CD4-positive, alpha-beta T cell treated with Interleukin-4 for 4 hours (primary cell): ENCODE measurements around the gene ZFX.
"Not testable (repeated sequence)": the region's sequence is repeated elsewhere in the genome, so short reads cannot be mapped to it uniquely, and the experiment has no call there.

Source experiments
- DNase-seq: peaks from one replicate; pipeline ENCODE4 v3.0.0-alpha.2; 2020

ZFX gene

DNA sequence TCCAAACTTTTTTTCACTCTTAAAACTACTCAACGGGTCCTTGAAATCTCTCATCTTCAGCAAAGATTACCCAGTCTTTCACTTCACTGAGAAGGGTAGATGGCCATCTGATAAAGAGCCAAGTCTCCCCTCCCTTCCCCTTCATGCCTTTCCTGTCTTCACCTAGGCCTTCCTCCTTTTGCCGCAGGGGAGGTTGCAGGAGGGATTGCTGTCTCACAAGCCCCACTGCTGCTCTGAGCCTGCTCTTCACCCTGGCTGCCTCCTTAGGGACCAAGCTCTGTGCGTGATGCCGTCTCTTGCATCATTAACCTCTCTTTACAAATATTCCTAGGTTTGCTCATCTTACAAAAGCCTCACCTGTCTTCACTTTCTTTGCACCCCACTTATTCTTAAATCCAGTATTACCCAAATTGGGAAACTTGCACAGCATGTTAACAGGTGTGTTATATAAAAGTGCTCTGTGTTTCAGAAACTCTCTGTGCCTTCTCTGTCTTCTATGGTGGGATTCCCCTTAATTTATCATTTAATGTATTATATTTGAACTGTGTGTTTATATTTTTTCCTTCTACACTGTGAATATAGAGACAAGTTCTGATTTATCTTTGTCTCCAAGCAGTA lies 3.8 kb downstream of the ZFX start:
- DNase-seq: no peak

DNA sequence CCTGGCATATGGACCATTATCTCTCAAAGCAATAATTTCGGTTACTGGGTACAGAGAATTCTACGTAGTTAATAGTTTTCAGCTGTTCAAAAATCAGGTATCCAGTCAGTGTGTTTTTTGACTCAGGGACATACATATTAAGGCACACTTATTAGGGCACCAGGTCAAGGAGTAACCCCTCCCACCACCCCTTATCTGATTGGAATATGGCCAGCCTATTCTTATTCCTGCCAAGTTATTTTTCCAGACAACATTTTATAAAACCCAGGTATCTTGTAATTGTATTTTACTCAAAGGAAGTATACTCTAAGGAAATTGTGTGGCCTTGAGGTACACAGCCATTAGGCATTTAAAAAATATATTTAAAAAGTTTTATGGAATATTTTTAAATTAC lies 4.3 kb downstream of the ZFX start:
- DNase-seq: no peak

DNA sequence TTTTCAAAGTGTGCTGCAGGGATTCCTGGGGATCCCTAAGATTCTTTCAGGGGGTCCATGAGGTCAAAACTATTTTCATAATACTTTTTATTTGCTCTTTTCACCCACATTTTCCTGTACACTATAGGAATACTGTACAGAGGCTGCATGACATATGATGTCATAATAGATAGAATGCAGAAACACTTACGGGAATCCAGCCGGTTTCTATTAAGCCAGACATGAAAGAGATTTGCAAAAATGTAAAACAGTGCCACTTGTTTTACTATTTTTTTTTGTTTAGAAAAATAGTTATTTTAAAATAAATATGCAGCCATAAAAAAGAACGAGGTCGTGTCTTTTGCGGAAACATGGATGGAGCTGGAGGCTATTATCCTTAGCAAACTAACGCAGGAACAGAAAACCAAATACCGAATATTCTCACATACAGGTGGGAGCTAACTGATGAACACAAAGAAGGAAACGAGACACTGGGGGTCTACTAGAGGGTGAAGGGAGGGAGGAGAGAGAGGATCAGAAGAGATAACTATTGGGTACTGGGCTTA lies 5.0 kb downstream of the ZFX start:
- no peak for DNase-seq

DNA sequence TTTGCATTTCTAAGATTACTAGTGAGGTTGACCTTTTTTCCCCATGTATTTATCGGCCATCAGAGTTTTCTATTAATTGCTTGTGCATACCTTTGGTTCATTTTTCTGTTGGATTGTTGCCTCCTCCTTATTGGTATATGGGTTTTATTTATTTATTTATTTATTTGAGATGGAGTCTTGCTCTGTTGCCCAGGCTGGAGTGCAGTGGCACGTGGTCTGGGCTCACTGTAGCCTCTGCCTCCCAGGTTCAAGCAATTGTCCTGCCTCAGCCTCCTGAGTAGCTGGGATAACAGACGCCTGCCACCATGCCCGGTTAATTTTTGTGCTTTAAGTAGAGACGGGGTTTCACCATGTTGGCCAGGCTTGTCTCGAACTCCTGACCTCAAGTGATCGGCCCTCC lies 6.2 kb downstream of the ZFX start:
- not testable (repeated sequence) for DNase-seq

DNA sequence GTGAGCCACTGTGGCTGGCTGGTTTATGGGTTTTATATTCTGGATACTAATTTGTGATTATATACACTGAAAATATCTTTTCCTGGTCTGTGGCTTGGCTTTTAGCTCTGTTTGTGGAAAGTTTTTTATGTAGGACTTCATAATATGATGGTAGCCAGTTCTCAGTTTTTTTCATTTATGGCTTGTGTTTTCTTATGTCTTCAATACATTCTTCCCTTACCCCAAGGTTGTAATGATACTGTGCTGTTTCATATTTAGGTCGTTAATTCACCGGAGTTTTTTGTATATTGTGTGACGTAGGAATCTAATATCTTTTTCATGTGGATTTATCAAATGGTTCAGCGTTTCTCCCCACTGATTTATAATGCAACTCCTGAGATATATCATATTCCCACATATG lies 6.6 kb downstream of the ZFX start:
- DNase-seq: no peak

DNA sequence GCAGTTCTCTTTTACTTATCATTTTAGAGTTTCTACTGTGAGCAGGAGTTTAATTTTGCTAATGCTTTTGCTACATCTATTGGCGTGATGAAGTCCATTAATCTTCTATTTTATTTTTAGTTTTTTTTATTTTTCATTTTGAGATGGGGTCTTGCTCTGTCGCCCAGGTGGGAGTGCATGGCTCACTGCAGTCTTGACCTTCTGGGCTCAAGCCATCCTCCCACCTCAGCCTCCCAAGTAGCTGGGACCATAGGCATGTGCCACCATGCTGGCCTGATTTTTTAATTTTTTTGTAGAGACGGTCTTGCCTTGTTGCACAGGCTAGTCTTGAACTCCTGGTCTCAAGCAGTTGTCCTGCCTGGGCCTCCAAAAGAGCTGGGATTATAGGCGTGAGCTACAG lies 9.4 kb downstream of the ZFX start:
- no peak for DNase-seq

DNA sequence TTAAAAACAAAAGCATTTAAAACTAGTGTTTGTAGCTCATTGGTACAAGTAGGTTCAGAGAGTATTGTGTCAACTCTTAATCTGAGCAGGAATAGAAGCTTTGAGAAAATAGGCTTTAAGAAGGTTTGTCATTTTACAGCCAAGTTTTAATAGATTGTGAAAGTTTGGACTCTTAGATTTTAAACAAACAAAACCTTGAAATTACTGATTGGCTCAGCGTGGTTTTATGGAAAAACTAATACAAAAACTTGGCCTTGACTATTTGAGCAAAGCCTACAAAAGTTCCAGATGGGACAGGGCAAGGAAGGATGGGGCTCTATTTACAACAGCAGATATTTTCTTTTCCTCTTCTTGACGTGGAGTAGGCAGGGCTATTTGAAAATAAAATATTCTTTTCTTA lies 16.5 kb downstream of the ZFX start:
- no peak for DNase-seq

DNA sequence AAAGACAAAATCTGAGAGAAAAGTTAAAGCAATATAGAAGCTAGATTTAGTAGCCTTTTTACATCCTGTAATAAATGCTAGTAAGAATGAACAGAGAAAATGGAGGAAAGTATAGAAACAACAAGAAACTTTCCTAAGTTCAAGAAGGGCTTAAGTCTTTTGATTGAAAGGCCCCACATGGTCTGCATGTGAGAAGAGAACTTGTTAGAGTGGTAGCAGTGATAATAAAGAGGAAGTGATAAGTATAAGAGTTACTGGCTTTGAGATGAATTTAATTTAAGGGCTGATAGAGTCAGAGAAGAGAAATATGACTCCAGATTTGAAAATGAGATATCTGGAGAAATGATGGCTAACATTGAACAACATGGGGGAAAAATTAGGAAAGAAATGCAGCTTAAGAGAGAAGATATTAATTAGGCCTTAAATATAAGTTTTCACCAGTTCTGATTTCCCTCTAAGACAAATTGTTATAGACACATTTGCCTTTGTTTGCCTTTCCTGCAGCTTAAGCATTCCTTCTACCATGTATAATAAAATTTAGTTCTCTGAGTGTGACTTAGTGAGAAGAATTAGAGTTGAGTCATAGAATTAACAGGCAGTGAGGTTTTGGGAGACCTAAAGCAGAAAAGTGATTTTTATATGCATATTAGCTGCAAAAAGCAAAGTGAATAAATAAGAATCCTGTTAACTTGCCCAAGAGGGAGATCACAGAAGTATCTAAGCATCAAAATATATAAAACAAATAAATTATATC lies 18.4 kb downstream of the ZFX start:
- DNase-seq: no peak

DNA sequence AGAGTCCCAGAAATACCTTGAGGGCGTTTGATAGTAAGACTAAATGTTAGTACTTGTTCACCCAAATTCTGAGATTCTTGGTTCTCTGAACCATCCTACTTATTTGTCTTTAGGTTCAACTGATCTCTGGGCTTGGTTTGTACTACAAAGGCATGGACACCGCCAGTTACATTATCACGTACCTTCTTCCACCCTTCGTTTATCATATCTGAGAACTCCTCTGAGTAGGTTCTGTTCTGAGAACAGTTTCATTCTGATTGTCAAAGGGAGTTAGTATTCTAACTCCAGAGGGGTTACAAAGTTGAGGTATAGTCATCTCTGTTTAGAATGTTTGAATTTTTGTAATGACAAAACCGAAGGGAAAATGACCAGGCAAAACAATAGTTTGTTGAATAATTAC lies 19.3 kb downstream of the ZFX start:
- DNase-seq: no peak

DNA sequence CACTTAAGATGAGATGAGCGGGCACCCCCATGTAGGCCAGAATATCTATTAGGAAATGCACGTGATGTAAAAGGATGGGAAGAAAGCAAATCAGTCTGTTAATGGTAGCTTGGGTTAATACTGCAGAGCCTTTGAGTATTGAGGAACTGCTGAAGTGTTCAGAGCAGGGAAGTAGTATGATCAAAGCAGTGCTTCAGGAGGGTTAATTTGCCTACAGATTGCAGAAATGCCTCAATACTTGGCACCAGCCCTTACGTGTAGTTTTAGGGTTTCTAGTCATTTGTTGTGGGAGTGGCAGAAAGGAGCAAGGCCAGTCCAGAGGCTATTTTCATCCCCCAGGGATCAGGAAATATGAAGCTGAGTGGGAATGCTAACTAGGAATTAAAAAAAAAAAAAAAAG lies 19.7 kb downstream of the ZFX start:
- DNase-seq: no peak

DNA sequence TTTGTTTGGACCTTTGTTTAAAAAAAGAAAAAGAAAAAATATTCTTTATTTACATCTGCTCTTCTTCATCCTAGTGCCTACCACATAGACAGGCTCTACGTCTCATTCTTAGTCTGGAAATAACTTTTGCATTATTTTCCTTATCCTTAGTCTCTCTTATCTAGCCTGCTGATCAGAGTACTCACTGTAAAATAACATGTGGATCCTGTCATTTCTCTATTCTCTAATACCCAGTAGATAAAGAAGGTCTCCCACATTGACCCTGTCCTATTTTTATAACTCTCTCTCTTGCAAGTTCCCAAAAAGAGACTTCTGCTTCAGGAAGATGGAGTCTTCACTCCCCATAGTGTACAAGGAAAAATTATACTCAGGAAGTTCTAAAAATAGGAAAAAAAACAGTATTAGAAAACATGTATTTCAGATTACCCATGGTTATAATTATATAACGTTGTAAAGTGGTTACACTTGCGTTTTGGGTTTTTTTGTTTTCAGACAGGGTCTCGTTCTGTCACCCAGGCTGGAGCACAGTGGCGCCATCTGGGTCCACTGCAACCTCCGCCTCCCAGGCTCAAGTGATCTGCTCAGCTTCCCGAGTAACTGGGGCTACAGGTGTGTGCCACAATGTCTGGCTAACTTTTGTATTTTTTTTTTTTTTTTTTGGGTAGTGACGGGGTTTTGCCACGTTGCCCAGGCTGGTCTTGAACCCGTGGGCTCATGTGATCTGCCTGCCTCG lies 23.8 kb downstream of the ZFX start:
- no peak for DNase-seq

DNA sequence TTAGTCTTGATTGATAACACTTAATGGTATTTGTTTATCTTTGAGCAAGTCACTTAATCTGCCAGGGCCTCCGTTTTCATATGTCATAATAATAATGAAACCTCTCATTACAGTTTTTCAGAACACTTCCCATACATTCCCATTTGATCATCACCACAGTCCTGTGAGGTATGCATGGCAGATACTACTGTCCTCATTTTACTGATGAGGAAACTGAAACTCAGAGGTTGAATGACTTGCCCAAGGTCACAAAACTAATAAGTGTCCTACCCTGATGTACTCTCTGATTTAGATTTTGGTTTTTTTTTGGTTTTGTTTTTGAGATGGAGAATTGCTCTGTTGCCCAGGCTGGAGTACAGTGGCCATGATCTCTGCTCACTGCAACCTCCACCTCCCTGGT lies 25.7 kb downstream of the ZFX start:
- DNase-seq: no peak

DNA sequence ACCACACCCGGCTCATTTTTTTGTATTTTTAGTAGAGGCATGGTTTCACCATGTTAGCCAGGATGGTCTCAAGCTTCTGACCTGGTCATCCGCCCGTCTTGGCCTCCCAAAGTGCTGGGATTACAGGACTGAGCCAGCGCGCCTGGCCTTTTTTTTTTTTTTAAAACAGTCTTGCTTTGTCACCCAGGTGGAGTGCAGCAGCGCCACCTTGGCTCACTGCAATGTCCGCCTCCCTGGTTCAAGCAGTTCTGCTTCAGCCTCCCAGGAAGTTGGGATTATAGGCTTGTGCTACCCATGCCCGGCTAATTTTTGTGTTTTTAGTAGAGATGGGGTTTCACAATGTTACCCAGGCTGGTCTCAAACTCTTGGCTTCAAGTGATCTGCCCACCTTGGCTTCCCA lies 28.9 kb downstream of the ZFX start:
- DNase-seq: no peak

DNA sequence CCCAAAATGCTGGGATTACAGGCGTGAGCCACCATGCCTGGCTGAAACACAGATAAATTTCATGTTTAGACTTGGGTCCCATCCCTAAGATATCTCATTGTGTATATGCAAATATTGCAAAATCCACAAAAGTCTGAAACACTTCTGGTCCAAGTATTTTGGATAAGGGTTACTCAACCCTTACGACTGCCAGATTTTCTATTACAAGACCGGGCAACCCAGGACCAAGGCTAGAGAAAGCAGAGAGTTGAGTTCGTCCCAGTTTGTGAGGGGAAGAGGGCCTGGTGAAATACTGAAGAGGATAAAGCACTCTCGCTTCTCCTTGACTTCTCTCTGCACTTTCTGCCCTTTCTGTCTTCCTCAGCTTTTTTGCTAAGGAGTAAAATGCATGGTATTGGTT lies 34.5 kb downstream of the ZFX start:
- no peak for DNase-seq

DNA sequence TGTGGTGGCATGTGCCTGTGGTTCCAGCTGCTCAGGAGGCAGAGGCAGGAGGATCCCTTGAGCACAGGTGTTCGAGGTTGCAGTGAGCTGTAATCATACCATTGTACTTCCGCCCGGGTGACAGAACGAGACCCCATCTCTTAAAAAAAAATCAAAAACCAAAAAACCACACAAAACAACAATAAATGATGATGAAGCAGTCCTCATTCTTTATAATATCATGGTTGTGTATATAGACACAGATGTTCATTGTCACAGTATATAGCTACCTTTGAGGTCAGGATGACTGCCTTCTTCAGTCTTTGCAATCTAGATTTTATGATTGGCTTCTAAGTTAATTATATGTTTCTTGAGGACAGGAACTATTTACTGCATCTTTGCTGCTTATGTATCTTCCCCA lies 37.0 kb downstream of the ZFX start:
- DNase-seq: no peak

DNA sequence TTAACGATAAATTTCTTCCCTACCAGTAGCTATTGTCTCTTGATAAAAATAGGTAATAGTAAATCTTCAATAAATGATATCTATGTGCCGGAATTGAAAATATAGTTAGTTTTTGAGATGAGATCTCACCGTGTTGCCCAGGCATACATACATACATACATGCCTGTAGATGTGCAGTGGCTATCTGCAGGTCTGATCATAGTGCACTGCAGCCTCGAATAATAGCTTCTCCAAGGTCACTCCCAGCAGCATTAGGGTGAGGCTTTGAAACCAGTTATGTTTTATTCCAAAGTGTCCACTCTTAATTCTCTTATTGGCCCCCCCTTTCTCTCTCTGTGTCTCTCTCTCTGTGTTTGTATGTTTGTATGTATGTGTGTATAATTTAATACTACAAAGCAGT lies 37.5 kb downstream of the ZFX start:
- no peak for DNase-seq

DNA sequence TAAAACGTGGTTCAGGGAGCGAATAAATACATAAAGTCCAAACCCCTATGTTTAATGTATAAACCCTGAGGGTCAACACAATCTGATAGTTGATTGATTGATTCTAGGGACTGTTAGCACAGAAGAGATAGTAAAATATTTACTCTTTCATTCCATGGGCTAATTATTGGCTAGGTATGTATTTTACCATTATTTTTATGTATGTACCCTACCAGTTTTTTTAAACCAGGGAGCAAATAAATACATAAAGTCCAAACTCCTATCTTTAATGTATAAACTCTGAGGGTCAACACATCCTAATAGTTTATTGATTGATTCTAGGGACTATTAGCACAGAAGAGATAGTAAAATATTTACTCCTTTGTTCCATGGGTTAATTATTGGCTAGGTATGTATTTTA lies 40.0 kb downstream of the ZFX start:
- DNase-seq: no peak

DNA sequence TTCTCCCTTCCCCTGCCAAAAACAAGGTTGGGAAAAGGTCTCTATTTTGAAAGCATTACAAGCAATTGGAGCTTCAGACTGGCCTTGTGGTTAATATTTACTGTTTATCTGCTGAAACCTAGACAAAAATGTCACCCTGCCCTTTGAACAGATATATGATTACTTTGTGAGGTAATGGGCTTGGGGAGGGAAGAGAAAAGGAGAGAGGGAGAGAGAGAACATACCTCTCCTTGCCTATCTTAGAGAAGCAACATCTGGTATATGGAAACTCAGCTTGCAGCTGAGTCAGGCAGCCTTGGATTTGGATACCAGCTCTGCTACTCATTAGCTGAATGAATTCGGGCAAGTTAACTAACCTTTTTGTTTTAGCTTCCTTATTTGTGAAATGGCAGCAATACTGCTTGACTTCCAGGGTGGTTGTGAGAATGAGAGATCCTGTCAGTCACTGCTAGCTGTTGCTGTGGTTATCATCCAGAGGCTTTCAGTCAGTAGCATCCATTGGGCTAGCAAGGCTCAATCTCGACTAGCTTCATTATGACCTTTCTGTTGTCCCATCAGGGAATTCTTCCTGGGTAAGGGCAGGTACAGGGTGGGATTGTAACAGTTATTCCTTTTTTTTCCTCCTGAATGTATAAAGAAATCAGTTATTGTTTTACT lies 41.1 kb downstream of the ZFX start:
- no peak for DNase-seq

DNA sequence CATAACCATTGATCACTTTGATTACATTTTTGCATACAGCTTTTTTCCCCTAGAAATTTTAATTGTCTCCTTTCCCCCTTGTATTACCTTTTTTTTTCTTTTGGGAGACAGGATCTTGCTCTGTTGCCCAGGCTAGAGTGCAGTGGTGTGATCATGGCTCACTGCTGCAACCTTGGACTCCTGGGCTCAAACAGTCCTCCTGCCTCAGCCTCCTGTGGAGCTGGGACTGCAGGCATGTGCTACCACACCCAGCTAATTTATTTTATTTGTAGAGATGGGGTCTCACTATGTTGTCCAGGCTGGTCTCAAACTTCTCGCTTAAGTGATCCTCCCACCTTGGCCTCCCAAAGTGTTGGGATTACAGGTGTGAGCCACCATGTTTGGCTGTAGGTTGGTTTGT lies 47.0 kb downstream of the ZFX start:
- no peak for DNase-seq

DNA sequence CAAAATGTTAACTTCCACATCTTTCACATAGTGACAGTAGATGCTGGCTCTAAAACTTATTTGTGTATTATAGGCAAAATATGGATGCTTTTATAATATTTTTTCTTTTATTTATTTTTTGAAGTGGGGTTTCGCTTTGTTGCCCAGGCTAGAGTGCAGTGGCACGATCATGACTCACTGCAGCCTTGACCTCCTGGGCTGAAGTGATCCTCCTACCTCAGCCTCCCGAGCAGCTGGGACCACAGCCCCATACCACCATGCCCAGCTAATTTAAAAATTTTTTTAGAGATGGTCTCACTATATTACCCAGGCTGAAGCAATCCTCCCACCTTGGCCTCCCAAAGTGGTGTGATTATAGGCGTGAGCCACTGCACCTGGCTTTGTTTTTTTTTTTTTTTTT lies 48.6 kb downstream of the ZFX start:
- DNase-seq: no peak

DNA sequence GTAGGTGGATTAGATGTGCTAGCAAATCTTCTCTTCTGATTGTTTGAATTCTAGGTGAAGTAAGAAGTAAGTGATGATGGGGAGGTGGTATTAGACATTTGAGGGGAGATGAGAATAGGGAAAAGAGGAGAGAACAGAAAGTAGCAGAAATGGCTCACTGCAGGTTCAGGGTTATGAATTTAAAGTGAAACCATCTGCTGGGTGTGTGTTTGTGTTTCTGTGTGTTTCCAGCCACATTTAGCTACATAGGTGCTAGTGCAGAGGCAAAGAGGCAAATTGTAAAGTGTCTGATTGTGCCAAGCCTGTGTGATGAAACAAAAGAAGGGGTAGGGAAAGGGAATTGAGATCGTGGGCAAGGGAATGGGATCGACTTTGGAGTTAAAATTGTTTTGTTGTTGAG lies 50.6 kb downstream of the ZFX start:
- DNase-seq: no peak

DNA sequence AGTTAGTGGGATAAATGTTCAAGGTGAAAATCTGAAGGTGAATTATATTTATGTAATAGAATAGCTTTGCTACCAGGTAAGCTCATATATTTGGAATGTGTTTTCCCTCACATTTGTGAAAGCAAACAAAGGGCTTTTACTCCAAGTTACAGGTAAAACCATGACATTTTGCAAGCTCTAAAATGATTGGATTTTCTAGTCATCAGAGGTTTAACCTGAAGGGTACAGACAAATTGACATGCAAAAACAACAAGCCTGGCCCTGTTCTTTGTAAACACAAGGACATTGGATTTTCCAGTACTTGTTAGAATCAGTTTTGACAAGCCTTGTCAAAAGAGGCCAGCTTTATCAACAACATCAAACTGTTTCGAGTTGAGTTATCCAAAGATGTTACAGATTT lies 51.7 kb downstream of the ZFX start:
- no peak for DNase-seq

DNA sequence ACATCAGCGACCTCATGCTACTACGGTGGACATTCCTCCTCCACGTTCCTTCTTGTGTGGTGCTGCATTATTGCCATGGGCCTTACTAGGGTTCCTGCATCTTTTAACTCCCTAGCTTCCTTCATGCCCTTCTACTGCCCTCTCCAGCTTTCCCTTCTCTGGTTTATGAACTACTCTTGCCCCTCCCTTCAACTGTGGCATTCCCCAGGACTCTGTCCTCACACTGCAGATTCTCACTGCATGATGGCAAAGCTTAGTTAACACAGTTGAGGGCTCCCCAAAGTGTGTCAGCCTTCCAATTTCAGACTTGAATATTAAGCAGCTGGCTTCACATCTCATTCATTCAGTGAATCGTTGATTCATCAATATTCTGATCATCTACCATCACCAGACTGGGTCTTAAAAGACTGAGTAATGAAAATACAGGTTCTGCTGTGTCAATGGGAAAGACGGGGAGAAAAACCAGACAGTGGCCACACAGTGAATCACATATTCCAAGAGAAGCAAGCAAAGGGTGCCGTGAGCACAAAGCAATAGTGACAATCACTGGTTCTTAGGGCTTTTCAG lies 53.0 kb downstream of the ZFX start:
- DNase-seq: no peak
